ENCODE data around the gene RFPL2. TPM values are rescaled to one million over a fixed set of nuclear protein-coding genes. Genes with fewer than 3 reads are reported as not detected.

The RFPL2 gene
- polyA plus RNA-seq, 3 donors, result 0.36 to 1.3 (median 0.94) TPM

DNA sequence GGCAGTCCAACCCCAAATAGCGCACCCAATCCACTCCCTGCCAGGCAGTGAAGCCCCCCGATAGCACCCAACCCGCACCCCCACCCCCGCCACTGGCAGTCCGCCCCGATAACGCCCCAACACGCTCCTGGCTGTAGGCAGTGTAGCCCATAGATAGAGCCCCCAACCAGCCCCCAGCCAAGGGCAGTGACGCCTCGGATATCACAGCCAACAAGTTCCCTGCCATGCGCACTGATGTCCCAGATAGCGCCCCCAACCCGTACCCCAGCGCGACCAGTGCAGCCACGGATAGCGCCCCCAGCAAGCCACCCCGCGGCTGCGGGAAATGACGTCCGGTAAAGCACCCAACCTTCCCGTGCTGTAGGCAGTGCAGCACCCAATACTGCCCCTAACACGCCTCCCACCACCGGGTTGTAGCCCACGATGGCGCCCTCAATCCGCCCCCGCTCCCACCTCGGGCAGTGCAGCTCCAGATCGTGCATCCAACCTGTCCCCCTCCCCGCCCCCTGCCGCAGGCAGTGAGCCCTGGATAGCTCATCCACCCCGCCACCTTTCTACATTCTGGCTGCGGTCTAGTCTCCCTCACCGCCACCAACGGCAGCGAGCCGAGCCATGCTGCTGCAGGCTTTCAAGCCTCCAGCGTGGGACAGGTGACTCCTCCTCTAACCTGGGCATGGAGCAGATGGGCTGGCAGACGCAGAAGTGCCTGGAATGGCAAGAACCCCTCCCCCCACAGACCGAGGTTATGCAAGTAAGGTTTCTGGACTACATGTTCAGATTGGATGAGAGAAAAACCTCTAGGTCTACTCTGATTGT is 625 bp downstream of the RFPL2 start:
- Histone ChIP-seq H3K4me2 (replicated peaks; ENCODE audit: extremely low read depth, low read length, poor library complexity, severe bottlenecking) (peak overlapping the region; percentile 77), H4K20me1 (ENCODE audit: insufficient read depth, low read length) (no peaks in the 10 kb centered on the region), H3K27me3 (ENCODE audit: control insufficient read depth in 2 of 2, insufficient read depth in 2 of 2, low read length in 2 of 2) (peaks cover 0 to 22% of the 10 kb centered on the region in 2 donors), H3K79me2 (ENCODE audit: insufficient read depth, low read length) (no peaks in the 10 kb centered on the region), H3K4me1 (ENCODE audit: control insufficient read depth in 1 of 2, insufficient read depth in 2 of 2, low read length in 2 of 2) (peaks cover 21 to 44% of the 10 kb centered on the region in 2 donors), H3K9ac (ENCODE audit: insufficient read depth, low read length, poor library complexity, severe bottlenecking) (no peak overlapping the region), H2AFZ (ENCODE audit: insufficient read depth, low read depth, low read length, poor library complexity, severe bottlenecking) (no peak overlapping the region), H3K9me3 (replicated peaks in 1 of 2; ENCODE audit: control insufficient read depth in 1 of 2, insufficient read depth in 1 of 2, low read length in 2 of 2) (no peaks in the 10 kb centered on the region), H3K4me3 (replicated peaks in 1 of 3; ENCODE audit: low read depth in 2 of 3, low read length in 3 of 3) (peak overlapping the region in 2 of 3 experiments; percentile 16 to 73), H3K27ac (ENCODE audit: low read depth in 1 of 2, low read length in 2 of 2) (no peak overlapping the region), H3K36me3 (replicated peaks in 1 of 2; ENCODE audit: control insufficient read depth in 1 of 2, insufficient read depth in 2 of 2, low read length in 2 of 2) (no peaks in the 10 kb centered on the region)
- peak overlapping the region; percentile 64 to 89 for H3K4me3 Mint-ChIP-seq
- TF ChIP-seq, protein P1, sequence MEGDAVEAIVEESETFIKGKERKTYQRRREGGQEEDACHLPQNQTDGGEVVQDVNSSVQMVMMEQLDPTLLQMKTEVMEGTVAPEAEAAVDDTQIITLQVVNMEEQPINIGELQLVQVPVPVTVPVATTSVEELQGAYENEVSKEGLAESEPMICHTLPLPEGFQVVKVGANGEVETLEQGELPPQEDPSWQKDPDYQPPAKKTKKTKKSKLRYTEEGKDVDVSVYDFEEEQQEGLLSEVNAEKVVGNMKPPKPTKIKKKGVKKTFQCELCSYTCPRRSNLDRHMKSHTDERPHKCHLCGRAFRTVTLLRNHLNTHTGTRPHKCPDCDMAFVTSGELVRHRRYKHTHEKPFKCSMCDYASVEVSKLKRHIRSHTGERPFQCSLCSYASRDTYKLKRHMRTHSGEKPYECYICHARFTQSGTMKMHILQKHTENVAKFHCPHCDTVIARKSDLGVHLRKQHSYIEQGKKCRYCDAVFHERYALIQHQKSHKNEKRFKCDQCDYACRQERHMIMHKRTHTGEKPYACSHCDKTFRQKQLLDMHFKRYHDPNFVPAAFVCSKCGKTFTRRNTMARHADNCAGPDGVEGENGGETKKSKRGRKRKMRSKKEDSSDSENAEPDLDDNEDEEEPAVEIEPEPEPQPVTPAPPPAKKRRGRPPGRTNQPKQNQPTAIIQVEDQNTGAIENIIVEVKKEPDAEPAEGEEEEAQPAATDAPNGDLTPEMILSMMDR (IDR thresholded peaks at IDR 0.05), result no peak
- no peak for DNase-seq
- intact Hi-C loops (cut with micrococcal nuclease), result loop anchor here (5.0 kb wide), 2 partner anchors 58 to 63 kb away; no protein-coding TSS in a partner anchor
- 53% methylated on average over 39 of the region's 42 CpGs for WGBS (ENCODE audit: insufficient coverage)
- H3K4me1 Mint-ChIP-seq, result peaks cover 47% of the 10 kb centered on the region
- peaks cover 26 to 55% (median 44%) of the 10 kb centered on the region in 3 donors for H3K27me3 Mint-ChIP-seq (ENCODE audit: low read depth in 3 of 3)
- peaks cover 0 to 8% (median 2%) of the 10 kb centered on the region in 7 donors for H3K9me3 Mint-ChIP-seq
- no peak overlapping the region for H3K27ac Mint-ChIP-seq
- peaks cover 0 to 5% of the 10 kb centered on the region in 2 donors for H3K36me3 Mint-ChIP-seq

DNA sequence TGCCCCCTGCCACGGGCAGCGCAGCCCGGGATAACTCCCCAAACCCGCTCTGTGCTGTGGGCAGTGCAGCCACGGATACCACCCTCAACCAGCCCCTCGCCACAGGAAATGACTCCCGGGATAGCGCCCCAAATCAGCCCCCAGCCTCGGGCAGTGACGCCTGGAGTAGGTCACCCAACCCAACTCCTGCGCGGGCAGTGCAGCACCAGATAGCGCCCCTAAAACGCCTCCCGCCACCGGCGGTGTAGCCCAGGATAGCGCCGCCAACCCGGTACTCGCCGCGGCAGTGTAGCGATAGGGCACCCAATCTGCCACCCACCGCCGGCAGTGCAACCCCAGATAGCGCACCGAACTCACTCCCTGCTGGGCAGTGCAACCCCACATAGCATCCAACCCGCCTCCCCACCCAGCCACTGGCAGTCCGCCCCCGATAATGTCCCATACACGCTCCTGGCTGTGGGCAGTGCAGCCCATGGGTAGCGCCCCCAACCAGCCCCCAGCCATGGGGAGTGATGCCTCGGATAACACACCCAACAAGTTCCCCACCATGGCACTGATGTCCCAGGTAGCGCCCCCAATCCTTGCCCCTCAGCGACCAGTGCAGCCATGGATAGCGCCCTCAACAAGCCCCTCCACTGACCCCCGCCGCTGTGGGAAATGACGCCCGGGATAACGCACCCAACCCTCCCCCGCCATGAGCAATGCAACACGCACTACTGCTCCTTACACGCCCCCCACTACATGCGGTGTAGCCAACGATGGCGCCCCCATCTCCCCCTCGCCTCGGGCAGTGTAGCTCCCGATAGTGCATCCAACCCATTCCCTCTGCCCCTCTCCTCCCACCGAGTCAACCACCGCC is 1.5 kb downstream of the RFPL2 start:
- TF ChIP-seq, protein P1 (IDR thresholded peaks at IDR 0.05), result no peak
- 28% methylated on average over 53 of the region's 53 CpGs for WGBS (ENCODE audit: insufficient coverage)
- Histone ChIP-seq H3K79me2 (ENCODE audit: insufficient read depth, low read length) (no peaks in the 10 kb centered on the region), H3K27ac (ENCODE audit: low read depth in 1 of 2, low read length in 2 of 2) (no peak overlapping the region), H3K9ac (ENCODE audit: insufficient read depth, low read length, poor library complexity, severe bottlenecking) (peak overlapping the region; percentile 39), H3K4me3 (replicated peaks in 1 of 3; ENCODE audit: low read depth in 2 of 3, low read length in 3 of 3) (peak overlapping the region; percentile 31 to 73 (median 40)), H2AFZ (ENCODE audit: insufficient read depth, low read depth, low read length, poor library complexity, severe bottlenecking) (peak overlapping the region; percentile 86), H3K4me2 (replicated peaks; ENCODE audit: extremely low read depth, low read length, poor library complexity, severe bottlenecking) (peak overlapping the region; percentile 77), H3K4me1 (ENCODE audit: control insufficient read depth in 1 of 2, insufficient read depth in 2 of 2, low read length in 2 of 2) (peaks cover 21 to 44% of the 10 kb centered on the region in 2 donors), H3K36me3 (replicated peaks in 1 of 2; ENCODE audit: control insufficient read depth in 1 of 2, insufficient read depth in 2 of 2, low read length in 2 of 2) (no peaks in the 10 kb centered on the region), H4K20me1 (ENCODE audit: insufficient read depth, low read length) (no peaks in the 10 kb centered on the region), H3K27me3 (ENCODE audit: control insufficient read depth in 2 of 2, insufficient read depth in 2 of 2, low read length in 2 of 2) (peaks cover 0 to 22% of the 10 kb centered on the region in 2 donors), H3K9me3 (replicated peaks in 1 of 2; ENCODE audit: control insufficient read depth in 1 of 2, insufficient read depth in 1 of 2, low read length in 2 of 2) (no peaks in the 10 kb centered on the region)
- Mint-ChIP-seq H3K36me3 (peaks cover 0 to 5% of the 10 kb centered on the region in 2 donors), H3K9me3 (peaks cover 0 to 8% (median 2%) of the 10 kb centered on the region in 7 donors), H3K4me3 (peak overlapping the region; percentile 79 to 89), H3K27ac (peak overlapping the region in 1 of 7 donors; percentile 55), H3K27me3 (ENCODE audit: low read depth in 3 of 3) (peaks cover 26 to 58% (median 48%) of the 10 kb centered on the region in 3 donors), H3K4me1 (peaks cover 47% of the 10 kb centered on the region)
- intact Hi-C loops (cut with micrococcal nuclease), result loop anchor here (5.0 kb wide), 2 partner anchors 59 to 64 kb away; no protein-coding TSS in a partner anchor
- DNase-seq, result no peak

Measured in CD14-positive monocyte (primary cell).